Measurements from ENCODE around the gene DLGAP4. TPM values are rescaled to one million over a fixed set of nuclear protein-coding genes. Genes with fewer than 3 reads are reported as not detected.

DLGAP4 gene
- total RNA-seq, 4 donors from 2014 or later: 38.6 to 193 (median 80.5) TPM

- intact Hi-C loops (cut with DNase I; ENCODE audit: low total_unique reads): no loop called here
- H3K4me1 ChIP-seq: peaks cover 2 to 23% of the 10 kb centered on the region in 2 donors
- H3K9me3 ChIP-seq: no peaks in the 10 kb centered on the region
- H3K4me3 ChIP-seq: no peak overlapping the region
- no peaks in the 10 kb centered on the region for H3K27me3 ChIP-seq
- peak overlapping the region in 1 of 2 donors; percentile 22 for H3K27ac ChIP-seq
- DNase-seq: no peak
- no peaks in the 10 kb centered on the region for H3K36me3 ChIP-seq
- no peak for TF ChIP-seq CTCF (IDR thresholded peaks at IDR 0.05)
- TF ChIP-seq POLR2A (IDR thresholded peaks at IDR 0.05): no peak
Measured at GRCh38 chr20:36548704-36549627, 242.8 kb downstream of the DLGAP4 start.

GRCh38 chr20:36549628-36549941, 243.4 kb downstream of the DLGAP4 start:
- H3K4me1 ChIP-seq: peaks cover 2 to 17% of the 10 kb centered on the region in 2 donors
- no peak for TF ChIP-seq CTCF (IDR thresholded peaks at IDR 0.05)
- TF ChIP-seq POLR2A (IDR thresholded peaks at IDR 0.05): no peak
- no peaks in the 10 kb centered on the region for H3K36me3 ChIP-seq
- no peaks in the 10 kb centered on the region for H3K9me3 ChIP-seq
- intact Hi-C loops (cut with DNase I; ENCODE audit: low total_unique reads): no loop called here
- peak overlapping the region; percentile 22 to 46 for H3K27ac ChIP-seq
- no peaks in the 10 kb centered on the region for H3K27me3 ChIP-seq
- no peak overlapping the region for H3K4me3 ChIP-seq
- DNase-seq: no peak

GRCh38 chr20:36549942-36550789, 244.0 kb downstream of the DLGAP4 start:
- H3K36me3 ChIP-seq: no peaks in the 10 kb centered on the region
- H3K9me3 ChIP-seq: no peaks in the 10 kb centered on the region
- H3K27me3 ChIP-seq: no peaks in the 10 kb centered on the region
- H3K27ac ChIP-seq: peak overlapping the region; percentile 22 to 46
- DNase-seq: peak in 1 of 2 donors; percentile 41
- intact Hi-C loops (cut with DNase I; ENCODE audit: low total_unique reads): loop anchor here (10.0 kb wide), 1 partner anchor 55 kb away; the partner anchor contains the start of gene RAB5IF
- H3K4me1 ChIP-seq: peaks cover 0 to 11% of the 10 kb centered on the region in 2 donors
- H3K4me3 ChIP-seq: no peak overlapping the region
- TF ChIP-seq CTCF (IDR thresholded peaks at IDR 0.05) (no peak), POLR2A (IDR thresholded peaks at IDR 0.05) (no peak)

GRCh38 chr20:36550790-36551299, 244.7 kb downstream of the DLGAP4 start:
- Histone ChIP-seq H3K27me3 (no peaks in the 10 kb centered on the region), H3K27ac (peak overlapping the region; percentile 22 to 46), H3K9me3 (no peaks in the 10 kb centered on the region), H3K36me3 (no peaks in the 10 kb centered on the region), H3K4me3 (no peak overlapping the region), H3K4me1 (peaks cover 0 to 7% of the 10 kb centered on the region in 2 donors)
- DNase-seq: peak; percentile 50 to 58
- TF ChIP-seq CTCF (IDR thresholded peaks at IDR 0.05) (no peak), POLR2A (IDR thresholded peaks at IDR 0.05) (no peak)
- intact Hi-C loops (cut with DNase I; ENCODE audit: low total_unique reads): loop anchor here (10.0 kb wide), 1 partner anchor 54 kb away; the partner anchor contains the start of gene RAB5IF
